ENCODE measurements around the gene PIWIL1.

PIWIL1 gene

DNA sequence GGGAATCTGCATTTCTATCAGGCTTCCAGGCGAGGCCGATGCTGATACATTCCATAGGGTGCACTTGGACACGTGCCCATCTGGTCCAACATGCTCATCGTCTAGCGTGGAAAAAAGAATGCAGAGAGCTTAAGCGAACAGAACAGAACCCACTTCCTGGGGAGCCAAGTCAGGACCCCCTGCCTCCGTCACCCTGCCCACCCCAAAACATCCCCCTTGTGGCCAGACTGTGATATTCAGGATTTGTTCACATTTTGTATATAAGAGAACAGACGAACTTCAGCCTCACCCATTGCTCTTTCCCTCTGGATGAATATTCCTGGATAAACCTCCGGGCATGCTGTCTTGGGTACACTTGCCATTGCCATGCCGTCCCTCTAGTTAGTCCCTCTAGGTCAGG lies 4.3 kb upstream of the PIWIL1 start:
- Histone ChIP-seq H3K4me1 (no peaks in the 10 kb centered on the region), H3K9me3 (no peaks in the 10 kb centered on the region), H3K4me3 (ENCODE audit: low read depth, low read length) (no peak overlapping the region), H3K27me3 (peaks cover 53% of the 10 kb centered on the region), H3K36me3 (no peaks in the 10 kb centered on the region)
- DNase-seq: no peak
- TF ChIP-seq, protein P1, sequence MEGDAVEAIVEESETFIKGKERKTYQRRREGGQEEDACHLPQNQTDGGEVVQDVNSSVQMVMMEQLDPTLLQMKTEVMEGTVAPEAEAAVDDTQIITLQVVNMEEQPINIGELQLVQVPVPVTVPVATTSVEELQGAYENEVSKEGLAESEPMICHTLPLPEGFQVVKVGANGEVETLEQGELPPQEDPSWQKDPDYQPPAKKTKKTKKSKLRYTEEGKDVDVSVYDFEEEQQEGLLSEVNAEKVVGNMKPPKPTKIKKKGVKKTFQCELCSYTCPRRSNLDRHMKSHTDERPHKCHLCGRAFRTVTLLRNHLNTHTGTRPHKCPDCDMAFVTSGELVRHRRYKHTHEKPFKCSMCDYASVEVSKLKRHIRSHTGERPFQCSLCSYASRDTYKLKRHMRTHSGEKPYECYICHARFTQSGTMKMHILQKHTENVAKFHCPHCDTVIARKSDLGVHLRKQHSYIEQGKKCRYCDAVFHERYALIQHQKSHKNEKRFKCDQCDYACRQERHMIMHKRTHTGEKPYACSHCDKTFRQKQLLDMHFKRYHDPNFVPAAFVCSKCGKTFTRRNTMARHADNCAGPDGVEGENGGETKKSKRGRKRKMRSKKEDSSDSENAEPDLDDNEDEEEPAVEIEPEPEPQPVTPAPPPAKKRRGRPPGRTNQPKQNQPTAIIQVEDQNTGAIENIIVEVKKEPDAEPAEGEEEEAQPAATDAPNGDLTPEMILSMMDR (IDR thresholded peaks at IDR 0.05; ENCODE audit: low read depth, low read length): peak; percentile 25

DNA sequence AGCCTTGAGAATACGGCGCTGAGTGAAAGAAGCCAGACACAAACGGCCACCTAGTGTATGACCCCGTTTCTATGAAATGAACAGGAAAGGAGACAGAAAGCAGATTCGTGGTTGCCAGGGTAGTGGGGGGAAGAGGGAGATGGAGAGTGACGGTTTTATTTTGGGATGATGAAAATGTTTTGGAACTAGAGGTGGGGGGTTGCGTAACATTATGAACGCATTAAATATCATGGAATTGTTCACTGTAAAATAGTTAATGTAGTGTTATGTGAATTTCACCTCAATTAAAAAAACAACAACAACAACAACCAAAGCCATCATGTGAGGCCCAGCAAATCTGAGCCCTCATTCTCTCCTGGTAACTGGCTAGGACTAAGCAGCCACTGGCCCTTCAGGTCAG lies 3.3 kb upstream of the PIWIL1 start:
- H3K36me3 ChIP-seq: no peaks in the 10 kb centered on the region
- H3K4me1 ChIP-seq: no peaks in the 10 kb centered on the region
- no peak for DNase-seq
- H3K4me3 ChIP-seq (ENCODE audit: low read depth, low read length): no peak overlapping the region
- peaks cover 51% of the 10 kb centered on the region for H3K27me3 ChIP-seq
- TF ChIP-seq, protein P1 (IDR thresholded peaks at IDR 0.05; ENCODE audit: low read depth, low read length): no peak
- H3K9me3 ChIP-seq: no peaks in the 10 kb centered on the region

DNA sequence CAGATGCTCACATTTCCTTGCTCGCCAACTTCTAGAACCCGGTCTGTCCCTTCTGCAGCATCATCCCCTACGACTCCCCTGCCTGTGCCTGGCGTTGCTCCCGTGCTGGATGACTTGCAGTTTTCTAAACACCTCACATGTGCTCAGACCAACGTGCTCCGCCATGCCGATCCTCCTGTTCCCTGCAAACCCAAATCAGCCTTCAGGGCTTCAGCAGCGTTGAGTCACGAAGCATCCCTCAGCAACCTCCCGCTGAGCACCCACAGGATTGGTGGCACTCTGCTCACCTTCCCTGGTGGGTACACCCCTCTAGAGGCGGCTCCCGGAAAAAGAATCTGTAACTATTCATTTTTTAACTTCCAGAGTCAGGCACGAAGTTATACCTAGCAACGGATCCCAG lies 2.8 kb upstream of the PIWIL1 start:
- H3K36me3 ChIP-seq: no peaks in the 10 kb centered on the region
- no peak overlapping the region for H3K4me3 ChIP-seq (ENCODE audit: low read depth, low read length)
- TF ChIP-seq, protein P1 (IDR thresholded peaks at IDR 0.05; ENCODE audit: low read depth, low read length): no peak
- peaks cover 51% of the 10 kb centered on the region for H3K27me3 ChIP-seq
- no peaks in the 10 kb centered on the region for H3K9me3 ChIP-seq
- no peaks in the 10 kb centered on the region for H3K4me1 ChIP-seq
- DNase-seq: no peak

DNA sequence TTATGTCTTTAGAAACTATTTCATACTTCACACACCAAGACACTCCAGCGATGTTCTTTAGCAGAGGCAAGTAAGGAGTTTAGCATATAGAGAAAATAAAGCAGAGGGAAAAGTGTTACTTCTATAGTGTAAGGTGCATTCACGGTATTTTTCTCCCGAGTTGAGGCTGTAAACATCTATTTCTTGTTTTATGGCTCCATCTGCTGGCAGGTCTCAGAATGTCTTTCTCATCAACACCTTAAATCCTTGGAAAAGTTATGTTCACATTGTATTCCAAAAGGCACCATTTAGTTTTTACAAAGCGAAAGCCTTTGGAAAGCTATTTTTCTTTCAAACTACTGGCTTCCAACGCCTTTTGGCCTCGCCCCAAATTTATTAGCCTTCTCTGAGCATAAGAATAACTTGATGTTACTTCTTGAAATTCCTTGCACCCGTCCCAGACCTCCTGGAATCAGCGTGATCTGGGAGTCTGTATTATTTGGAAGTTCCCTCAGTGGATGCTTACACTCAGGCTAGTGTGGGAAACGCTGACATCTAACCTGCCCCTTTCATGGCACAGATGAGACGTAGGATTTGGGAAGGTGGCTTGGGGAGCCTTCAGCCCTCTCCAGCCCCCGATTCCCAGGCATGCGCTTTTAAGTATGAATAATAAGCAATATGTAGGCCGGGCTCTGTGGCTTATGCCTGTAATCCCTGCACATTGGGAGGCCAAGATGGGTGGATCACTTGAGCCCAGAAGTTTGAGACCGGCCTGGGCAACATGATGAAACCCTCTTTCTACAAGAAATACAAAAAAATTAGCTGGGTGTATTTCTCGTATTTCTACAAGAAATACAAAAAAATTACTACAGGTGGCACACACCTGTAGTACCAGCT lies 1.9 kb upstream of the PIWIL1 start:
- DNase-seq: peak; percentile 47
- no peaks in the 10 kb centered on the region for H3K9me3 ChIP-seq
- H3K4me3 ChIP-seq (ENCODE audit: low read depth, low read length): no peak overlapping the region
- no peaks in the 10 kb centered on the region for H3K4me1 ChIP-seq
- TF ChIP-seq, protein P1 (IDR thresholded peaks at IDR 0.05; ENCODE audit: low read depth, low read length): peak; percentile 81
- H3K36me3 ChIP-seq: no peaks in the 10 kb centered on the region
- H3K27me3 ChIP-seq: peaks cover 47% of the 10 kb centered on the region

DNA sequence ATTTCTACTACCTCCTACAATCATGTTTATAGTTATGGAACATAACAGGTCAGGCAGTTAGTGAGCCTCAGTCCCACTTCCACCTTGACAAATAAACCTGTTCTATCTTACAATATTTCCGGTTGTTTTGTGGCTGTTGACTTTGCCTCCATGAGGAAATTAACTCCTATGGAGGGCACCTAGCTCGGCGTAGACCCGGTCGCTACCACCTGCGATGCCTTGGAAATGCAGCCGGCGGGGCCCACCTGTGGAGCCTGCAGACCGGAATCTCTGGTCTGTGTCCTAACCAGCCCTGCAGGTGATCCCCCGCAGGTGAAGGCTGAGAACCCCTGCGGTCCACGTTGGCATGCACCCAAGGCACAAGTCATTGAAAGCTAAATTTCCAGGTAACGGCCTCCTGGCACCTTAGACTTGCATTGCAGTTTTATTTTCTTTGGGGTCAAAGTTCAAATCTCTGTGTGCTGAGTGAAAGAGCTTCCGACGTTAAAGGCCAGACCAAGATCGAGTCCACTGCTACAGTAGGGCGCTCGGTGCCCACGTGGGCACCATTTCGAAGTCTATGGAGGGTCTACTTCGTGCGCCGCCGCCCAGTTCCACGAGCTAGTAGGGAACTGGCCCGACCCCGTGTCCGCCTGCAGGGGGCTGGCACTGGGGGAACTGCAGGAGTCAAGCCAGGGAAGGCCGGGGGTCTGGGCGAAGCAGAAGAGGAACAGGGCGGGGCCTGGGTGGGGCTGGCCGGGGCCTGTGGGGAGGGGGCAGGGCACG lies 782 bp upstream of the PIWIL1 start:
- TF ChIP-seq, protein P1 (IDR thresholded peaks at IDR 0.05; ENCODE audit: low read depth, low read length): no peak
- H3K36me3 ChIP-seq: no peaks in the 10 kb centered on the region
- peak; percentile 22 for DNase-seq
- H3K27me3 ChIP-seq: peaks cover 36% of the 10 kb centered on the region
- H3K4me3 ChIP-seq (ENCODE audit: low read depth, low read length): no peak overlapping the region
- no peaks in the 10 kb centered on the region for H3K9me3 ChIP-seq
- H3K4me1 ChIP-seq: no peaks in the 10 kb centered on the region

Data from BE2C (cell line).